Kidney tubule cell (primary cell): ENCODE results near the gene PVALB.

Experiments used
- DNase-seq: peaks from one replicate; pipeline ENCODE4 v3.0.0-alpha.2; 2018; ENCODE audit warnings: low spot score

Gene PVALB

GRCh38 chr22:36811094-36811800 is 5.6 kb downstream of the PVALB start:
- no peak for DNase-seq

- DNase-seq = no peak
Observed at GRCh38 chr22:36809351-36809750, 7.5 kb downstream of the PVALB start.

GRCh38 chr22:36808721-36809344 is 8.0 kb downstream of the PVALB start:
- DNase-seq = no peak

- no peak for DNase-seq
Observed at GRCh38 chr22:36807627-36808026, 9.2 kb downstream of the PVALB start.

GRCh38 chr22:36806835-36807234 is 10.0 kb downstream of the PVALB start:
- no peak for DNase-seq

- no peak for DNase-seq
Observed at GRCh38 chr22:36803358-36803757, 13.5 kb downstream of the PVALB start.

- DNase-seq = no peak
Observed at GRCh38 chr22:36798674-36799066, 18.2 kb downstream of the PVALB start.

- DNase-seq = no peak
Observed at GRCh38 chr22:36797911-36798673, 18.7 kb downstream of the PVALB start.

GRCh38 chr22:36797374-36797773 is 19.5 kb downstream of the PVALB start:
- no peak for DNase-seq

- no peak for DNase-seq
Observed at GRCh38 chr22:36796552-36797175, 20.2 kb downstream of the PVALB start.

- no peak for DNase-seq
Observed at GRCh38 chr22:36795633-36796032, 21.2 kb downstream of the PVALB start.

- no peak for DNase-seq
Observed at GRCh38 chr22:36790648-36791047, 26.2 kb downstream of the PVALB start.

GRCh38 chr22:36787204-36787988 is 29.4 kb downstream of the PVALB start:
- no peak for DNase-seq

- no peak for DNase-seq
Observed at GRCh38 chr22:36783743-36784142, 33.1 kb downstream of the PVALB start.

- peak; percentile 90 for DNase-seq
Observed at GRCh38 chr22:36781656-36782627, 34.9 kb downstream of the PVALB start.

- DNase-seq = no peak
Observed at GRCh38 chr22:36778020-36778419, 38.8 kb downstream of the PVALB start.

GRCh38 chr22:36776722-36777121 is 40.1 kb downstream of the PVALB start:
- no peak for DNase-seq

- DNase-seq = peak; percentile 100
Observed at GRCh38 chr22:36775964-36776669, 40.7 kb downstream of the PVALB start, which contains the start of gene IFT27. Gene IFT27, minus strand, starts transcription at chr22:36776119. Its CDS starts 412 bp downstream, at chr22:36775707.

- DNase-seq = peak; percentile 22
Observed at GRCh38 chr22:36775586-36775963, 41.3 kb downstream of the PVALB start.

- peak; percentile 22 for DNase-seq
Observed at GRCh38 chr22:36773935-36774334, 42.9 kb downstream of the PVALB start.
